HG02610 (cell line): ENCODE data around the gene PNP.

Source experiments
- ATAC-seq: cut with Tn5 transposase; IDR thresholded peaks from one replicate; pipeline ENCODE4 v1.9.1; 2021; ENCODE audit warnings: mild to moderate bottlenecking, moderate library complexity; ENCODE audit not compliant: unreplicated experiment

PNP gene

GRCh38 chr14:20454516-20455354, 14.5 kb upstream of the PNP start, which contains the start of the genes APEX1 and OSGEP:
APEX1 (plus strand) TSS chr14:20455226; CDS start chr14:20455646, 420 bp downstream.
OSGEP (minus strand) TSS chr14:20454812; CDS start chr14:20454683, 129 bp downstream.
- ATAC-seq = peak; percentile 83

GRCh38 chr14:20455355-20456300, 13.6 kb upstream of the PNP start:
- peak; percentile 44 for ATAC-seq

- no peak for ATAC-seq
Observed at GRCh38 chr14:20456971-20457370, 12.2 kb upstream of the PNP start.

GRCh38 chr14:20458031-20458789, 11.0 kb upstream of the PNP start:
- no peak for ATAC-seq

- no peak for ATAC-seq
Observed at GRCh38 chr14:20460458-20461224, 8.6 kb upstream of the PNP start.

- peak; percentile 94 for ATAC-seq
Observed at GRCh38 chr14:20461225-20462141, 7.7 kb upstream of the PNP start, which contains the start of gene PIP4P1. PIP4P1 (minus strand) TSS chr14:20461434; CDS start chr14:20461325, 109 bp downstream.

GRCh38 chr14:20468764-20469241, 403 bp upstream of the PNP start:
- ATAC-seq = no peak

GRCh38 chr14:20469890-20470602, 840 bp downstream of the PNP start:
- ATAC-seq = peak; percentile 53

GRCh38 chr14:20470603-20470901, 1.3 kb downstream of the PNP start:
- ATAC-seq = no peak

- no peak for ATAC-seq
Observed at GRCh38 chr14:20472536-20473169, 3.4 kb downstream of the PNP start.

- no peak for ATAC-seq
Observed at GRCh38 chr14:20476776-20477175, 7.6 kb downstream of the PNP start.

- no peak for ATAC-seq
Observed at GRCh38 chr14:20477211-20477876, 8.1 kb downstream of the PNP start.

GRCh38 chr14:20478894-20479293, 9.7 kb downstream of the PNP start:
- ATAC-seq = no peak

- no peak for ATAC-seq
Observed at GRCh38 chr14:20482382-20482781, 13.2 kb downstream of the PNP start.

- no peak for ATAC-seq
Observed at GRCh38 chr14:20485900-20486299, 16.7 kb downstream of the PNP start.

GRCh38 chr14:20486684-20487395, 17.6 kb downstream of the PNP start:
- ATAC-seq = no peak

- ATAC-seq = no peak
Observed at GRCh38 chr14:20487396-20487725, 18.2 kb downstream of the PNP start.
